ENCODE results near the gene TECPR2. TPM values are rescaled to one million over a fixed set of nuclear protein-coding genes. Genes with fewer than 3 reads are reported as not detected.

The TECPR2 gene
- total and polyA plus RNA-seq, 2 of the 13 experiments (the other 11 are each of a cell fraction or from before 2014, with no cell fraction given) = 3.5 to 5.7 TPM

DNA sequence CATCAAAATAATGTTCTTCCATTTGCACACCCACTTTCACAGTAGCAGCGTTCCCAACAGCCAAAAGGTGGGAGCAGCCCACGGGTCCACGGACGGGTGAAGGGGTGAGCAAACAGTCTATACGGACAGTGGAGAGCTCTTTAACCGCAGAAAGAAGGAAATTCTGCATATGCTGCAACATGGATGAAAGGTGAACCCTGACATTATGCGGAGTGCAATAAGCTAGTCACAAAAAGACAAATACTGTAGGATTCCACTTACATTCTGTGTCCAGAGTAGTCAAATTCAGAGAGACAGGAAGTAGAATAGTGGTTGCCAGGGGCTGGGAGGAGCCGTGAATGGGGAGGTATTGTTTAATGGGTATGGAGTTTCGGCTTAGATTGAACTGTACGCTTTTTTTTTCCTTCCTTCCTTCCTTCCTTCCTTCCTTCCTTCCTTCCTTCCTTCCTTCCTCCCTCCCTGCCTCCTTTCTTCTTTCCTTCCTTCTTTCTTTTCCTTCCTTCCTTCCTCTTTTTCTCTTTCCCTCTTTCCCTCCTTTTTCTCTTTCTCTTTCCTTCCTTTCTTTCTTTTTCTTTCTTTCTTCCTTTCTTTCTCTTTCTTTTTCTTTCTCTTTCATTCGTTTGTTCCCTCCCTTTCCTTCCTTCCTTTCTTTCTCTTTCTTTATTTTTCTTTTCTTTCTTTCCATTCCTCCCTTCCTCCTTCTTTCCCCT is 162.6 kb downstream of the TECPR2 start (continued):
- TF ChIP-seq, protein P1, sequence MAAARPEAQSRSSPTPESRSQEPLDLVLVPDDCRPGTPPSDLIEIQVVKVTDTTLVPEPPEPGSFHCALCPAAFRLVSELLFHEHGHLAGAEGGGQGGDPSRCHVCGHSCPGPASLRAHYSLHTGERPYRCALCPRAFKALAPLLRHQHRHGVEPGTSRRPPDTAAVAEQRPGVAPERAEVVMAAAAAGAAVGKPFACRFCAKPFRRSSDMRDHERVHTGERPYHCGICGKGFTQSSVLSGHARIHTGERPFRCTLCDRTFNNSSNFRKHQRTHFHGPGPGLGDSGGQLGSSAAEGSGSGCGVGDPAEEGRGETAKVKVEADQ (CRISPR knock-in tag; IDR thresholded peaks at IDR 0.05; ENCODE audit: borderline replicate concordance) = no peak
- no peak for TF ChIP-seq ZNF280B (CRISPR knock-in tag; IDR thresholded peaks at IDR 0.05; ENCODE audit: borderline replicate concordance)
- 0 out of 2 replicates have a peak, but pooled peaks have one; percentile 2 for TF ChIP-seq CCDC6 (CRISPR knock-in tag; IDR thresholded peaks at IDR 0.05)
- no peak for TF ChIP-seq ZNF44 (CRISPR knock-in tag; IDR thresholded peaks at IDR 0.05)
- no peak for TF ChIP-seq IKZF1 (IDR thresholded peaks at IDR 0.05)
- no peak for TF ChIP-seq NCOA2 (CRISPR knock-in tag; IDR thresholded peaks at IDR 0.05)
- no peak for TF ChIP-seq NFIC (IDR thresholded peaks at IDR 0.05; ENCODE audit: low read length)
- TF ChIP-seq ZNF766 (CRISPR knock-in tag; IDR thresholded peaks at IDR 0.05; ENCODE audit: borderline replicate concordance) = no peak
- TF ChIP-seq STAG1 (CRISPR knock-in tag; IDR thresholded peaks at IDR 0.05) = 0 out of 2 replicates have a peak, but pooled peaks have one; percentile 7
- TF ChIP-seq, protein P2, sequence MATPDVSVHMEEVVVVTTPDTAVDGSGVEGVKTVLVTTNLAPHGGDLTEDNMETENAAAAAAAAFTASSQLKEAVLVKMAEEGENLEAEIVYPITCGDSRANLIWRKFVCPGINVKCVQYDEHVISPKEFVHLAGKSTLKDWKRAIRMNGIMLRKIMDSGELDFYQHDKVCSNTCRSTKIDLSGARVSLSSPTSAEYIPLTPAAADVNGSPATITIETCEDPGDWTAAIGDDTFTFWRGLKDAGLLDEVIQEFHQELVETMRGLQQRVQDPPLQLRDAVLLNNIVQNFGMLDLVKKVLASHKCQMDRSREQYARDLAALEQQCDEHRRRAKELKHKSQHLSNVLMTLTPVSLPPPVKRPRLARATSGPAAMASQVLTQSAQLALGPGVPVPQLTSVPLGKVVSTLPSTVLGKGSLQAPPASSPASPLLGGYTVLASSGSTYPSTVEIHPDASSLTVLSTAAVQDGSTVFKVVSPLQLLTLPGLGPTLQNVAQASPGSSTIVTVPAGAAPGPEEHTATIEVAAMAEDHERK (CRISPR knock-in tag; IDR thresholded peaks at IDR 0.05; ENCODE audit: low read depth) = no peak
- peak; percentile 99 for TF ChIP-seq ZSCAN29 (CRISPR knock-in tag; conservative IDR thresholded peaks at IDR 0.05)
- TF ChIP-seq KDM3A (CRISPR knock-in tag; IDR thresholded peaks at IDR 0.05; ENCODE audit: low read depth) = no peak; the same call in 1 of the 2 replicates
- no peak for TF ChIP-seq ZNF354B (CRISPR knock-in tag; IDR thresholded peaks at IDR 0.05)
- TF ChIP-seq FOXC1 (CRISPR knock-in tag; IDR thresholded peaks at IDR 0.05; ENCODE audit: borderline replicate concordance) = no peak
- TF ChIP-seq ZNF230 (CRISPR knock-in tag; IDR thresholded peaks at IDR 0.05) = 0 out of 2 replicates have a peak, but pooled peaks have one; percentile 15
- no peak for TF ChIP-seq SNAPC2 (CRISPR knock-in tag; IDR thresholded peaks at IDR 0.05)
- TF ChIP-seq ZNF772 (CRISPR knock-in tag; IDR thresholded peaks at IDR 0.05) = 0 out of 2 replicates have a peak, but pooled peaks have one; percentile 0
- no peak for TF ChIP-seq CREB1 (IDR thresholded peaks at IDR 0.05)
- peak; percentile 37; the same call in 1 of the 2 replicates for TF ChIP-seq CREB1 (CRISPR knock-in tag; IDR thresholded peaks at IDR 0.05)
- no peak for TF ChIP-seq PLRG1 (conservative IDR thresholded peaks at IDR 0.05)
- TF ChIP-seq ZNF713 (CRISPR knock-in tag; IDR thresholded peaks at IDR 0.05) = no peak
- TF ChIP-seq ZNF670 (CRISPR knock-in tag; IDR thresholded peaks at IDR 0.05; ENCODE audit: borderline replicate concordance) = 0 out of 2 replicates have a peak, but pooled peaks have one; percentile 44
- no peak for TF ChIP-seq JUND (CRISPR knock-in tag; IDR thresholded peaks at IDR 0.05)
- 0 out of 2 replicates have a peak, but pooled peaks have one; percentile 5 for TF ChIP-seq NFKBIZ (CRISPR knock-in tag; IDR thresholded peaks at IDR 0.05)
- TF ChIP-seq ELF1 (CRISPR knock-in tag; IDR thresholded peaks at IDR 0.05) = no peak
